ENCODE results near the gene ENTPD5.
"Not testable (repeated sequence)": the region's sequence is repeated elsewhere in the genome, so short reads cannot be mapped to it uniquely, and the experiment has no call there.

ENTPD5 gene

GRCh38 chr14:73937012-73937411, 82.1 kb downstream of the ENTPD5 start:
- no peak for DNase-seq

DNA sequence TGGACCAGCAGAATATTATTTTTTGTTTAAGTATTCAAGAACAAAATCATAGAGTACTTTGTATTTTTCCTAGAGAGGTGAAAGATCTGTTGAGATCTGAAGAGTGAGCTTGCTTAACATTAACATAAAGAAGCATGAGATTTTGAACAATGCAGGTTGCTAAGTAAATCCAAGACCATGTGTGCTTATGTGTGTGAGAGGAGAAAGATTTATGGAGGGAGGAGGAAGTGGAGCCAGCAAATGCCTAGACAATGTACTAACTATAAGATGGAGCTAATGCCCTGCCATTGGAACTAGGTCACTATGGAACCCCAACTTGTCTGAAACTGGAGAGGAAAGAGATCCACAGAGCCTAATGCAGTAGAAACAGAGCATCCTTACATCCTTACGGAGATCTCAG, 82.5 kb downstream of the ENTPD5 start:
- DNase-seq, result no peak

DNA sequence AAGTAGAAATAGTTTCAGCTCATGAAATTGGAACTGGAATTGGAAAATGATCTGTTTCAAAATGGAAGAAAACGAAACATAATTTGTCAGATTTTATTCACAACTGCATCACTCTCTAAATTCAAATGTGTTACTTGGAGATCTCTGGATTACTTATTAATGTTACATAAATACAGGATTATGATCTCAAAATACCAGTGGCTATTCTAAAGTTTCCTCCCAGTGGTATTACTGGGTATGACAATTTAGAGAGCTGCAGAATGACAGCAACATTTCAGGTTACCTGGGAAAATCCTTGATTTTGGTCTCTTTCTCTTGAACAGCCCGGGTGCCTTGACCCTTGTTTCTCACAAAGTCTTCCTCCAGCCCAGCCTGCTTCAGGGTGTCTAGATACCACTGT, 83.4 kb downstream of the ENTPD5 start:
- DNase-seq, result no peak

DNA sequence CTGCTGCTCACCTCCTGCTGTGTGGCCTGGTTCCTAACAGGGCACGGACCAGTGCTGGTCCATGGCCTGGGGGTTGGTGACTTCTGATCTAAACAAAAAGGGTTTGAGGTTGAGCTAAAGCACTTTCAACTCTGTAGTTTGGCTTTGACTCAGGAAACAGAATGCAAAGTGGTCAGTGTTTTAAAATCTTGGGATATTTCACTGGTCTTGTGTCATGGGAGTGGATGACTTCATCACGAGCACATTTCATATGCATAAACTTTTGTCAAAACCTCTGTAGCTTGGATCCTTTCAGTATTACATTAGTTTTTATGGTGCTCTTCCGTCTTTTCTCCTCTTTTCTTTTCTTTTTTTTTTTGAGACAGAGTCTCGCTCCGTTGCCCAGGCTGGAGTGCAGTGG, 94.8 kb downstream of the ENTPD5 start:
- no peak for DNase-seq

DNA sequence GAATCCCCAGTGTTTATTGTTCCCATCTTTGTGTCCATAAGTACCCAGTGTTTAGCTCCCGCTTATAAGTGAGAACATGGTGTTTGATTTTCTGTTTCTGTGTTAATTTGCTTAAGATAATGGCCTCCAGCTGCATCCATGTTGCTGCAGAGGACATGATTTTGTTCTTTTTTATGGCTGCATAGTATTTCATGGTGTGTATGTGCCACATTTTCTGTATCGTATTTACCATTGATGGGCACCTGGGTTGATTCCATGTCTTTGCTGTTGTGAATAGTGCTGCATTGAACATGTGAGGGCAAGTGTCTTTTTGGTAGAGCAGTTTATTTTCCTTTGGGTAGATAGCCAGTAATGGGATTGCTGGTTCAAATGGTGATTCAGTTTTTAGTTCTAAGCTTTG, 99.6 kb downstream of the ENTPD5 start:
- DNase-seq, result not testable (repeated sequence)

GRCh38 chr14:73916324-73916723, 102.8 kb downstream of the ENTPD5 start:
- DNase-seq, result no peak

GRCh38 chr14:73913256-73913655, 105.8 kb downstream of the ENTPD5 start:
- DNase-seq, result no peak

- DNase-seq, result no peak
Measured at GRCh38 chr14:73909681-73910080, 109.4 kb downstream of the ENTPD5 start.
